ENCODE results near the gene C19orf12.

C19orf12 gene

GRCh38 chr19:29695765-29696564 is 19.1 kb downstream of the C19orf12 start:
- no peaks in the 10 kb centered on the region for H3K27me3 Mint-ChIP-seq

GRCh38 chr19:29694669-29695627 is 20.1 kb downstream of the C19orf12 start:
- H3K4me3 Mint-ChIP-seq = no peak overlapping the region
- H3K27me3 Mint-ChIP-seq = no peaks in the 10 kb centered on the region
- H3K36me3 Mint-ChIP-seq (ENCODE audit: low read depth) = no peaks in the 10 kb centered on the region
- peaks cover 20% of the 10 kb centered on the region for H3K4me1 Mint-ChIP-seq (ENCODE audit: low read depth)
- no peaks in the 10 kb centered on the region for H3K9me3 Mint-ChIP-seq
- peak overlapping the region; percentile 42 for H3K27ac Mint-ChIP-seq
- DNase-seq = peak; percentile 89

More at GRCh38 chr19:29695765-29696564, 19.1 kb downstream of the C19orf12 start:
- no peak for DNase-seq
- H3K27ac Mint-ChIP-seq = peak overlapping the region; percentile 18
- peaks cover 14% of the 10 kb centered on the region for H3K4me1 Mint-ChIP-seq (ENCODE audit: low read depth)
- H3K4me3 Mint-ChIP-seq = no peak overlapping the region
- H3K36me3 Mint-ChIP-seq (ENCODE audit: low read depth) = peaks cover under 1% of the 10 kb centered on the region
- no peaks in the 10 kb centered on the region for H3K9me3 Mint-ChIP-seq

- no peak overlapping the region for H3K4me3 Mint-ChIP-seq
- H3K9me3 Mint-ChIP-seq = no peaks in the 10 kb centered on the region
- H3K4me1 Mint-ChIP-seq (ENCODE audit: low read depth) = peaks cover 25% of the 10 kb centered on the region
- DNase-seq = no peak
- peak overlapping the region; percentile 22 for H3K27ac Mint-ChIP-seq
- H3K36me3 Mint-ChIP-seq (ENCODE audit: low read depth) = peaks cover 4% of the 10 kb centered on the region
- no peaks in the 10 kb centered on the region for H3K27me3 Mint-ChIP-seq
These were observed 20.9 kb downstream of the C19orf12 start for GRCh38 chr19:29694161-29694560.

- Mint-ChIP-seq H3K4me3 (no peak overlapping the region), H3K27ac (peak overlapping the region; percentile 85), H3K9me3 (no peaks in the 10 kb centered on the region), H3K4me1 (ENCODE audit: low read depth) (peaks cover 51% of the 10 kb centered on the region), H3K27me3 (no peaks in the 10 kb centered on the region), H3K36me3 (ENCODE audit: low read depth) (peaks cover 4% of the 10 kb centered on the region)
- peak; percentile 72 for DNase-seq
These were observed 24.2 kb downstream of the C19orf12 start for GRCh38 chr19:29690842-29691241.

- Mint-ChIP-seq H3K4me1 (ENCODE audit: low read depth) (peaks cover 50% of the 10 kb centered on the region), H3K36me3 (ENCODE audit: low read depth) (peaks cover 4% of the 10 kb centered on the region), H3K27me3 (no peaks in the 10 kb centered on the region), H3K9me3 (no peaks in the 10 kb centered on the region), H3K27ac (peak overlapping the region; percentile 61), H3K4me3 (no peak overlapping the region)
- DNase-seq = no peak
These were observed 26.9 kb downstream of the C19orf12 start for GRCh38 chr19:29687897-29688728.

- Mint-ChIP-seq H3K9me3 (no peaks in the 10 kb centered on the region), H3K27ac (peak overlapping the region; percentile 61), H3K36me3 (ENCODE audit: low read depth) (peaks cover 4% of the 10 kb centered on the region), H3K27me3 (no peaks in the 10 kb centered on the region), H3K4me1 (ENCODE audit: low read depth) (peaks cover 55% of the 10 kb centered on the region), H3K4me3 (no peak overlapping the region)
- peak; percentile 63 for DNase-seq
These were observed 27.7 kb downstream of the C19orf12 start for GRCh38 chr19:29687244-29687896.

- Mint-ChIP-seq H3K4me1 (ENCODE audit: low read depth) (peaks cover 64% of the 10 kb centered on the region), H3K4me3 (no peak overlapping the region), H3K9me3 (no peaks in the 10 kb centered on the region), H3K27ac (peak overlapping the region; percentile 9), H3K27me3 (no peaks in the 10 kb centered on the region), H3K36me3 (ENCODE audit: low read depth) (peaks cover 4% of the 10 kb centered on the region)
- no peak for DNase-seq
These were observed 28.7 kb downstream of the C19orf12 start for GRCh38 chr19:29686285-29686805.

GRCh38 chr19:29685326-29685725 is 29.7 kb downstream of the C19orf12 start:
- H3K4me1 Mint-ChIP-seq (ENCODE audit: low read depth) = peaks cover 65% of the 10 kb centered on the region
- H3K27me3 Mint-ChIP-seq = no peaks in the 10 kb centered on the region
- DNase-seq = no peak
- no peak overlapping the region for H3K27ac Mint-ChIP-seq
- no peak overlapping the region for H3K4me3 Mint-ChIP-seq
- H3K36me3 Mint-ChIP-seq (ENCODE audit: low read depth) = peaks cover 4% of the 10 kb centered on the region
- no peaks in the 10 kb centered on the region for H3K9me3 Mint-ChIP-seq

- no peaks in the 10 kb centered on the region for H3K27me3 Mint-ChIP-seq
- H3K4me1 Mint-ChIP-seq (ENCODE audit: low read depth) = peaks cover 70% of the 10 kb centered on the region
- H3K36me3 Mint-ChIP-seq (ENCODE audit: low read depth) = peaks cover 9% of the 10 kb centered on the region
- H3K27ac Mint-ChIP-seq = peak overlapping the region; percentile 14
- DNase-seq = no peak
- H3K9me3 Mint-ChIP-seq = no peaks in the 10 kb centered on the region
- H3K4me3 Mint-ChIP-seq = no peak overlapping the region
These were observed 32.1 kb downstream of the C19orf12 start for GRCh38 chr19:29683009-29683408.

- no peaks in the 10 kb centered on the region for H3K27me3 Mint-ChIP-seq
- H3K27ac Mint-ChIP-seq = no peak overlapping the region
- no peak overlapping the region for H3K4me3 Mint-ChIP-seq
- H3K4me1 Mint-ChIP-seq (ENCODE audit: low read depth) = peaks cover 68% of the 10 kb centered on the region
- H3K36me3 Mint-ChIP-seq (ENCODE audit: low read depth) = peaks cover 13% of the 10 kb centered on the region
- H3K9me3 Mint-ChIP-seq = no peaks in the 10 kb centered on the region
- DNase-seq = no peak
These were observed 32.7 kb downstream of the C19orf12 start for GRCh38 chr19:29682236-29682895.

GRCh38 chr19:29681422-29682235 is 33.4 kb downstream of the C19orf12 start:
- peaks cover 69% of the 10 kb centered on the region for H3K4me1 Mint-ChIP-seq (ENCODE audit: low read depth)
- no peaks in the 10 kb centered on the region for H3K9me3 Mint-ChIP-seq
- no peaks in the 10 kb centered on the region for H3K27me3 Mint-ChIP-seq
- H3K27ac Mint-ChIP-seq = peak overlapping the region; percentile 95
- H3K36me3 Mint-ChIP-seq (ENCODE audit: low read depth) = peaks cover 20% of the 10 kb centered on the region
- DNase-seq = no peak
- H3K4me3 Mint-ChIP-seq = peak overlapping the region; percentile 53

- Mint-ChIP-seq H3K9me3 (no peaks in the 10 kb centered on the region), H3K4me1 (ENCODE audit: low read depth) (peaks cover 71% of the 10 kb centered on the region), H3K4me3 (peak overlapping the region; percentile 53), H3K27me3 (no peaks in the 10 kb centered on the region), H3K27ac (peak overlapping the region; percentile 95), H3K36me3 (ENCODE audit: low read depth) (peaks cover 27% of the 10 kb centered on the region)
- no peak for DNase-seq
These were observed 34.1 kb downstream of the C19orf12 start for GRCh38 chr19:29680937-29681336.

All from activated T-cell treated with anti-CD3 and anti-CD28 coated beads, Interleukin-2, amount 50 U/mL, for 24 hours (primary cell).